Activated CD8-positive, alpha-beta memory T cell treated with anti-CD3 and anti-CD28 coated beads, Interleukin-2, amount 50 U/mL, for 24 hours (primary cell): Measurements from ENCODE around the gene GIMD1.
"Not testable (repeated sequence)": the region's sequence is repeated elsewhere in the genome, so short reads cannot be mapped to it uniquely, and the experiment has no call there.

Source experiments
- DNase-seq: peaks from one replicate; pipeline ENCODE4 v3.0.0-alpha.2; 2020; ENCODE audit errors: extremely low read depth

GIMD1 gene

DNA sequence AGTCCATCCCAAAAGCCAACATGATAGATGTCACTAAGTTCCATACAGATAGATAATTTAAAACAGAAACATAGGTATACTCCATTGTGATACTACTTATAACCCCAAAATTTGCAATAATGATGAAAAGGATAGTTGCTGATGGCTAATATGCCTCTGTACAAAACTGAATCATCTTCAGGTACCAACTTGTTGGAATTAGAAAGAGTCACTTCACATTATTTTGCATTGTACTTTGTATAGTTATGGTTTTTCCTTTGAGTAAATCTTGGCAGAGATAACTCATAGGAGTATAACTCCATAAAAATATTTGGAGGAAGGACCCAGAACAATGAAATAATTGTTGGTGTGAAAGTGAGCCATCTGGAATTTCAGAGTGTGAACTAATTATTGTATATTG, 17.6 kb downstream of the GIMD1 start:
- DNase-seq, result no peak

DNA sequence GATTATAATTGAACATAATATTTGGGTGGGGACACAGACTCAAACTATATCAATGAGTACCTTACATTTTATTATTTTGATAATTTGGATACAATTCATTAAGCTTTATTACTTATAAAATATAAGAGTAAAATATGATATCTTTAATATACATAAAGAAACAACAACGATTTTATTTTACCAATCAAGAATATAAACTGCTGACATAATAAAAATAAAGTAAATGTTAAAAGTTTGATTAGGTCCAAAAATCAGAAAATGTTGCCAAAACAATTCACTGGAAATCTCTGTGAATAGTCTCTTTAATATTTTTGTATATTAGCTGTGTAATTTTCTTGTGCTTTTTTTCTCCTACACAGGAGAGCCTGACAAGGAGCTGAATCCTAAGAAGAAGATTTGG, 21.4 kb downstream of the GIMD1 start:
- no peak for DNase-seq

DNA sequence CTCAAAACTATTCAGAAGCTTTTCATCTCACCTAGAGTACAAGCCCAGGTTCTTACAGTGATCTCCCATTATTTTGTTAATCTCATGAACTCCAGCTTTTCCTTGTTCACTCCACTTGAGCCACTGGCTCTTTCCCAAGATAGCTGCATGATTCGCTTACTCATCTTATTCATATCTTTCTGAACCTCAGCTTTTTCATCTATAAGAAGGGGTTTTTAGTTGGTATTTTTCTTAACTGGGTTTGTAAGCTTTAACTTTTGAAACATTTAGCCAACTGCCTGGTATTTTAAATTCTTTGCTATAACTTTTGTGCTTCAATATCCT, 24.0 kb downstream of the GIMD1 start:
- DNase-seq, result no peak

DNA sequence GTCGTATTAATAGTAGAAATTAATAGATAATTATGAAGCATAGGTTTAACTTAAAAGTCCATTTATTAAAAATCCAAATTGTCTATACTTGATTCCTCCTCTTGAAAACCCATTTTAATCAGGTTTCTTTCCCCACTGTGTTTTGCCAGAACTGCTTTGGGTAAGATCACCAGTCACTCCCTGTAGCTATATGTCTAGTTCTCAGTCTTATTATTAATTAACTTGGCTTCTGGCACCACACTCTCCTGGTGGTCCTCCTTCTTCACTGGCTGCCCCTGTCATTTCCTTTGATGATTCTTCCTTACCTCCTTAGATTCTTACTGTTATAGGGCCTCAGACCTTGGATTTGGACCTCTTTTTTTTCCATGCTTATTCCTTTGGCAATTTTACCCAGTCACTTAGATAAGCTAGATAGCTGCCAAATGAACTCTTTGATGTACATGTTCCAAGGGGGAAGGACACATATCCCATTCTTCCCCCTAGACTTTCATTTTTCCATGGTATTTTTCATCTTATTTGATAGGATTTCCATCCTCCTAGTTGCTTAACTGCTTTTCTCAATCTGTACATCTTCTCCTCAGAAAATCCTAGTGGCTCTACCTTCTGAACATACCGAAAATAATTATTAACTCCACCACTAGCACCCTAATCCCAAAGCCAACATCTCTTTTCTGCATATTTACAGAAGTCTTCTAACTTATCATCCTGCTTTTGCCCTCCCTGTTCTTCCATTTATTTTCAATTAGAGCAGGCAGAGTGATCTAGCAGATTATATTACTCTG, 24.5 kb downstream of the GIMD1 start:
- no peak for DNase-seq

DNA sequence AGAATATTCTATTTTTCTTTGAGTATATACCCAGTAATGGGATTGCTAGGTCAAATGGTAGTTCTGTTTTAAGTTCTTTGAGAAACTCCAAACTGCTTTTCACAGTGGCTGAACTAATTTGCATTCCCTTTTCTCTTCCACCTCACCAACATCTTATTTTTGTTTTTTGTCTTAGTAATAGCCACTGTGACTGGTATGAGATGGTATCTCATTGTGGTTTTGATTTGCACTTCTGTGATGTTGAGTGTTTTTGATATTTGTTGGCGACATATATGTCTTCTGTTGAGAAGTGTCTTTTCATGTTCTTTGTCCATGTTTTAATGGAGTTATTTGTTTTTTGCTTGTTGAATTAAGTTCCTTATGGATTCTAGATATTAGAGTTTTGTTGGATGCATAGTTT, 27.8 kb downstream of the GIMD1 start:
- no peak for DNase-seq

DNA sequence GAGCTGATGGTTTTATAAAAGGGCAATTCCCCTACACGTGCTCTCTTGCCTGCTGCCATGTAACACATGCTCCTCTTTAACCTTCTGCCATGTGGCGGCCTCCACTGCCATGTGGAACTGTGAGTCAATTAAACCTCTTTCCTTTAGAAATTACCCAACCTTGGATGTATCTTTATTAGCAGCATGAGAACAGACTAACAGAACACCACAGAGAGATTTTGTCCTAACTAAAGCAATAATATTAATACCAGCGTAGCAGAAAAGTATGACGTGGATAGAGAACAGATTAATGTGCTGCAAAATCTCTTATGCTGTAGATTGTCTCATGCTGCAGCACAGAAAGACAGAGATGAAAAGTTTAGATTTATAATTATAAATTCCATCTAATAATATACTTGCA, 29.1 kb downstream of the GIMD1 start:
- no peak for DNase-seq

DNA sequence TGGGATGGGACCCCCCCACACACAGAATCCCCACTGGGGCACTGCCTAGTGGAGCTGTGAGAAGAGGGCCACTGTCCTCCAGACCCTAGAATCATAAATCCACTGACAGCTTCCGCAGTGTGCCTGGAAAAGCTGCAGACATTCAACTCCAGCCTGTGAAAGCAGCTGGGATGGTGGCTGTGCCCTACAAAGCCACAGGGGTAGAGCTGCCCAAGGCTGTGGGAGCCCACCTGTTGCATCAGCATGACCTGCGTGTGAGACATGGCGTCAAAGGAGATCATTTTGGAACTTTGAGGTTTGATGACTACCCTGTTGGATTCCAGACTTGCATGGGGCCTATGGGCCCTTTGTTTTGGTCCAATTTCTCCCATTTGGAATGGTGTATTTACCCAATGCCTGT, 29.9 kb downstream of the GIMD1 start:
- DNase-seq, result no peak

DNA sequence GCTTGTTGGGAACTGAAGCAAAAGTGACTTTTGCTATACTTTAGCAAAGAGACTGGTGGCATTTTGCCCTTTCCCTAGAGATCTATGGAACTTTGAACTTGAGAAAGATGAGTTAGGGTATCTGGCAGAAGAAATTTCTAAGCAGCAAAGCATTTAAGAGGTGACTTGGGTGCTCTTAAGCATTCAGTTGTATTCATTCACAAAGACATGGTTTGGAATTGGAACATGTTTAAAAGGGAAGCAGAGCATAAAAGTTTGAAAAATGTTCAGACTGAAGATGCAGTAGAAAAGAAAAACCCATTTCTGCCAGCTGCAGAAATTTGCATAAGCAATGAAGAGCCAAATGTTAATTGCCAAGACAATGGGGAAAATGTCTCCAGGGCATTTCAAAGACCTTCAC, 30.7 kb downstream of the GIMD1 start:
- DNase-seq, result no peak

DNA sequence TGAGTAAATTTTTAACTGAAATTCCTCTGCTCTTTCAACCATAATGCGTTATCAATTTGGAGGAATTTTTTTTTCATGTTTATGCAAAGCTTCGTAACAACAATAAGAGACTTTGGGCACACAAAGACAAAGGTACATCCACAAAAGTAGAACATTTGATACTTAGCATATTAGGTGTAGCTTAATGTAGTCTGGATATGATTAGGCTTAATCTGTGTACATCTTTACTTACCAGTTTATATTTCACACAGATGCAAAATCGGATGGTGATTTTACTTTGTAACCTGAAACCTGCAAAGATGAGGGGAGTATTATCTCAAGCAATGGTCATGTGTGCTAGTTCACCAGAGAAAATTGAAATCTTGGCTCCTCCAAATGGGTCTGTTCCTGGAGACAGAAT, 32.0 kb downstream of the GIMD1 start:
- DNase-seq, result no peak

DNA sequence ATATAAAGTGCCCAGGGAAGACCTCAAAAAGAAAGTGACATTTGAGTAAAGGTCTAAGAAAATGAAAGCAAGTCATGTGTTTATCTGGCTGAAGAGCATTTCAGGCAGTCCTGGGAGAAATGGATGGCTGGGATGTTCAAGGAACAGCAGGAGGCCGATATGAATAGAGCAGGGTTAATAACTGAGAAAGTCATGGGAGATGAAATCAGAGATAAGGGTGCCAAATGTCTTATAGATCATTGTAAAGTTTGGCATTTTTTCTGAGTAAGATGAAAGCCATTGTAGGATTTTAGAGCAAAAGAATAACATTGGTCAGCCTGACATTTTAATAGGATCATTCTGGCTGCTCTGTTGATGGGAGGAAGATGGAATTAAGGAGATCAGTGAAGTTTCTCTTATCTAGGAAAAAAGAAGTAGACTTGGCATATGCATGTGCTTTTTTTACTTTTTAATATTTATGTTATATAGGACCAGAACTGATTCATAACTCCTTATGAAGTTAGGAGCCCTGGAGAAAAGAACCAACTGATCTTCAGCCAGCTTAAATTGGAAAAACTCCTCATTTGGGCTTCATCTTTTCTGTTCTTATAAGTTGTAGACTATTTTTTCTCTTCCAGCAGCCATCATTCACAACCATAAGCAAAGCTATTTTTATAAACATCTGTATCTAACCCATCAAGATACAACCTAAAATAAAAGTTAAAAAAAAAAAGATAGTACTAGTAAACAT, 33.7 kb downstream of the GIMD1 start:
- no peak for DNase-seq

DNA sequence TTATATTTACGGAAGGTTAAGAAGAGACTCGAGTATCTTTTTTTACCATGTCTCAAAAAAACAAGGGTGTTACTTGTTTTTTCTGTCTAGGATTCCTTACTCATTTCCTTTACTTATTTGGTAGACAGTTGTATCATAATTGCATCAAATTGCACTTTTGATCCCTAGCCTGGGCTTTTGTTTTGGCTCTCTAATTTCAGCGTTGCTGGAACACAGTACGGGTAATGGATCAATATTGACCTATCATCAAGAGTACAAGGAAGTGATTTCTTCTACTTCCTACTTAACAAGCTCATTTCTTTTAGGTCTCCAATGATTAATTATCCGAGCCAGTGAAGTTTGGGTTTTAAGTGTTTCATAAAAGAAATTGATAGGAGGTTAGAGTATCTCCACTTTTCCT, 35.4 kb downstream of the GIMD1 start:
- no peak for DNase-seq

DNA sequence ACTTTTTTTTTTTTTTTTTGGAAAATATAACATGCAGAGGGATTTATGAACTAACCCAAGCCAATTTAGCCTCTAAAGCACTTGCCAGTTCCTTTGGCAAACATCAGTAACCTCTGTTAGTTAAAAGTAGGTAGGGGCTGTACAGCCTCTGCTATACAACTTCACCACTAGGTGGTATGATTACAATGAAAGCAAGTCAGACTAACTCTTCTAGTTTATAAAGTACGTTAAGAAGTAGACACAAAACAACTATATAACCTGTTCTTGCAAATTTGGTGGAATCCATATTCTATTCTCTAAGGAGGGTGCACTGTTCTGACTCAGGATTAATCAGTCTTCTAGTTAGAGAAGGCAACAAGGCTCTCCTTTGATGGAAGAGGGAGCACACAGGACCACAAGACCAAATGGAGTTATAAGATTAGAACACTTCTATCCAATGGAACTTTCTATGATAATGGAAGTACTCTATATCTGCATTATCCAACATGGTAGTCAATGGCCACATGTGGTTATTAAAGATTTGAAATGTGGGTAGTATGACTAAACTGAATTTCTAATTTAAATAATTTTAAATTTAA, 39.4 kb downstream of the GIMD1 start:
- no peak for DNase-seq

DNA sequence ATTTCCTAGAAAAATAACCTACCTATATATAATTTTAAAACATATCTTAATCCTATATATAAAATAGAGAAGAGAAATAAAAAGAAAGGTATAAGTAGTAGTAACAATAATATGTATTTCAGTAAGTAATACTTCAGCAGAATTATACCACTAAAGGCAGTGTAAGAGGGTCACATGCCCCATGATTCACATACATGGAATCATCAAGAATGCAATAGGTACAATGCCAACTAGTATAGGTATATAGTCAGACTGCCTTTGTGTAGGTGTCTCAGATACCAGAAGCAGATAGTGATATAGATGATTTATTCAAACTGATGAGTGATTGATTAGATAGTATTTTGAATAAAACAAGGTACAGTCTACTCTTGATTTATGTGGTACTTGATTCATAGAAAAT, 42.8 kb downstream of the GIMD1 start:
- no peak for DNase-seq

DNA sequence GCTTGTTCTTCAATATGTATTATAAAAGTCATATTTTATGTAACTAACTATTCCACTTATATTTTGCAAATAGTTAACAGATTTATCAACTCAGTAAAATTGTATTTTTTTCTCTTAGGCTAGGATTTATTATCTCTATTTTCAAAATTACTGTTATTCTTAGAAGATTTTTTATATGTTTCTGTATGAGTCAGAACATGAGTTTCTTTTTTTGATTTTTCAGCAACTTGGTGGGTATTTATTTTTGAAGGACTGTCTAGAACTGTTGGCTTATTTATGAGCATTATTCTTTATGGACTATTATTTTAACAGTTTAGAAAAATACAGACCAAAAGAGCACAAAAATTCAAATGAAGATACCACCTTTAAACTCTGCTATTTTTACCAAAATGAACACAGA, 45.5 kb downstream of the GIMD1 start:
- no peak for DNase-seq

DNA sequence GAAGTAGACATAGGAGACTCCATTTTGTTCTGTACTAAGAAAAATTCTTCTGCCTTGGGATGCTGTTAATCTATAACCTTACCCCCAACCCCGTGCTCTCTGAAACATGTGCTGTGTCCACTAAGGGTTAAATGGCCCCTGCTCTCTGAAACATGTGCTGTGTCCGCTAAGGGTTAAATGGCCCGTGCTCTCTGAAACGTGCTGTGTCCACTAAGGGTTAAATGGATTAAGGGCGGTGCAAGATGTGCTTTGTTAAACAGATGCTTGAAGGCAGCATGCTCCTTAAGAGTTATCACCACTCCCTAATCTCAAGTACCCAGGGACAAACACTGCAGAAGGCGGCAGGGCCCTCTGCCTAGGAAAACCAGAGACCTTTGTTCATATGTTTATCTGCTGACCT, 46.8 kb downstream of the GIMD1 start:
- not testable (repeated sequence) for DNase-seq

DNA sequence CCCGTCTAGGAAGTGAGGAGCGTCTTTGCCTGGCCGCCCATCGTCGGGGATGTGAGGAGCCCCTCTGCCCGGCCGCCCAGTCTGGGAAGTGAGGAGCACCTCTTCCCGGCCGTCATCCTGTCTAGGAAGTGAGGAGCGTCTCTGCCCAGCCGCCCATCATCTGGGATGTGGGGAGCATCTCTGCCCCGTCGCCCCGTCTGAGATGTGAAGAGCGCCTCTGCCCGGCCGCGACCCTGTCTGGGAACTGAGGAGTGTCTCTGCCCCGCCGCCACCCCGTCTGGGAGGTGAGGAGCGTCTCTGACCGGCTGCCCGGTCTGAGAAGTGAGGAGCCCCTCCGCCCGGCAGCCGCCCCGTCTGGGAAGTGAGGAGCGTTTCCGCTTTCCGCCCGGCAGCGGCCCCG, 47.4 kb downstream of the GIMD1 start:
- DNase-seq, result not testable (repeated sequence)

DNA sequence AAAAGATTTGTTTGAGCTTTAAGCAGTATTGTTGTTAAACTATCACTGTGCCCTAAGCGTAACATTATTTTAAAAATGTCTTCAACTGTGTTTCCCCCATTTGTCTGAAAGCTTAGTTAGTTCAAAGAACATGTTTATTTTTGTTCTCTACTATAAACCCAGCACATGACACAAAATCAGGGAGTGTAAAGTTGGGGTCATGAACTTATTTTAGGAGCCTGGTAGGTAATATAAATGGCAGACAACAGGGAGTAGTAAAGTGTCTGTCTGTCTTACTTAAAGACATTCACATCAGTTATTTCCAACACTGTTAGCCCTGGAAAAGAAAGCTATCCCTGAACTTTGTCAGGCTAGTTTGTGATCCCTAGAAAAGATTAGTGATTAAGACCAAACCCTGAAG, 48.3 kb downstream of the GIMD1 start:
- no peak for DNase-seq

DNA sequence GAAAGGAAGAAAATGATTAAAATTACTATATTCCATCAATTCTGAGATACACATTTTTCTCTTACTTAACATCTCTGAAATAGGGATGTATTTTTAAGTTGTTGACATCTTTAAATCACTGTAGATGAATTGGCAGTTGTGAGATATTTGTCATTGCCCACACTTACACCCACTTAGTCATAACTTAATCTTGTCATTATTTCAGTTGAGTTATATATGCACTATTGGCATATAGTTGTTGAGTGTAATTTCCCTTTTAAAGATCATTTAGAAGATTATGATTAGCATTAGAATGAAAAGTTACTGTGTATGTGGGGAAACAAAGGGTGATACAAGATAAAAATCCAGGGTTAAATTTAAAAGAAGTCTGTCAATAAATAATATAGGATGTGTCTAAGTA, 50.1 kb downstream of the GIMD1 start:
- no peak for DNase-seq

DNA sequence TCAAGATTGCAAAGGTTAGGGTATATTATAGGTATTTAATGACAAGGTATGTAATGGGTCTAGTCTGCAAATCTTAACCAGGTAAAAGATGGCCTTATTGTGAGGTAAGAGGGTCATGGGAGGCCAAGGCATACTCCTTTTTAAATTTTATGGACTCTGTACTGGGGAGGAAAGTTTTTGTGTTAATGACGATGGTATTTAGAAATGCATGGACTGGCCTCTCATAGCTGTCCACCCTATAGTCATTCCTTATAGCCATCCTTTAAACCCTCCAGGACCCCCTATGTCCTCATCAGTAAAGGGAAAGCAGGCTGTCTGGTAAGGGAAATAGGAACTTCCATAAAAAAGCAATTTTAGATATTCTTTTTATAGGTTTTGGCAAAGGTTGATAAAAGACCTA, 50.8 kb downstream of the GIMD1 start:
- DNase-seq, result no peak

DNA sequence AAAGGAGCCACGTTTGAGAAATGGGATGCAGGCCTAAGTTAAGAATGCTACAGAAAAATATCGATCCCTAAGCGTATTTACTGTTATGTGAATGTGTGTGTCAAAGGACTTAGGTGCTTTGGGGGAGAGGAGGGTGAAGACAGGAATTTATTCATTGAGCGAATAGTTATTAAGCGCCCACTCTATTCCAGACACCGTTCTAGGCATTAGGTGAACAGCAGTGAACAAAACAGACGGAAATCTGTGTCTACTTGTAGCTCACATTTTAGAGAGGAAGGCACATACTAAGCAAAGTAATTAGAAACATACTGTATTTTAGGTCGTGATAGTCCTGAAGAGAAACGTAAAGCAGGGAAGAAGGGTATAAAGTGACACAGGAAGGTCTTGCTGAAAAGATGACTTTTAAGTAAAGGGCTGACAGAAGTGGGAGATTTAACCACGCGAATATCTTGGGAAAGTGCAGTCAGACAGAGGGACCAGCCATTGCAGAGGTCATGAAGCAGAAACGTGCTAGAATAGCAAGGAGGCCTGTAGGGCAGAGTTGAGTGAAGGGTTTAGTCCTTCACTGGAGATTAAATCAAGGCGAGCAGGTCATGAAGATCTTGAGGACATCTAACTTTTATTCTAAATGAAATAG, 51.7 kb downstream of the GIMD1 start:
- DNase-seq, result no peak

DNA sequence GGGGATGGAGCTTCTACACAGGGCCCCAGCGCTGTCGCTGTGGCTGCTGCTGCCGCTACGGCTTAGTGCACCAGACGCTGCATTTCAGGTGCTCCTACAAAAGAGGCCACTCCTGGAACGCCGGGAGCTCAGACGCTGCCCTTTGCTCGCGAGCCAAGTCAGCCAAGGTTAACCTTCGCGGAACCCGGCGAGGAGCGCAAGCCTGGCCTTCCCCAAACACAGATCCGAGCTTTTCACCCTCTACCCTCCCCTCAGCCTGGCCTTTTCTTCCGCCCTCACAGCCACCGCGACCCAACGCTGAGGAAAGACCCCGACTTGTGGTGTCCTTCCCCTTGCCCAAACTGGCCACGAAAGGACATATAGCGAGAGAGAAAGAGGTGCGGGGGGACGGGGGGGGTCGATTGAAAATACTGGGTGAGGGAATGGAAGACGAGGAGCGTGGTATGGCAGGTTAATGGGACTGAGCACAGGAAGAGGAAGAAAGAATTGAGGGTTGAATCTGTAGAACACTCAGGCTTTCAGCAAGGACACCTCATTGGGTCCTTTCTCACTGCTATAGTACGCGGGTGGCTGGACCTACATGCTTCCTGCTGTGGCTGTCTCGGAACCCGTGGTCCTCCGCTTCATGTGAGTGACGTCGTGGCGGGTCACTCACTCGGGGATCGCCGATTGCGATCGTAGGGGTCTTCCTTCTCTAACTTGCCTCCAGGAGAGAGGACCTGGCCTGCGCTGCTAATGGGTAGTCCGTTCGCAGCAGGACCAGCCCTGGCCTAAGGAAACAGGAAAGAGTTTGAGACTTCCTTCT, 52.4 kb downstream of the GIMD1 start, which contains the start of the genes AIMP1 and TBCK:
Gene AIMP1 (plus strand): TSS at position 583 of the 805 bp plus-strand sequence. CDS start 8,460 bp downstream, outside the sequence.
Gene TBCK (minus strand): TSS at position 242 of the 805 bp plus-strand sequence. CDS start 7,249 bp downstream, outside the sequence.
- DNase-seq, result peak; percentile 69
